GM19455 (cell line): ENCODE measurements around the gene KREMEN1.
"Not testable (repeated sequence)": the region's sequence is repeated elsewhere in the genome, so short reads cannot be mapped to it uniquely, and the experiment has no call there.

Experiments used
- ATAC-seq: cut with Tn5 transposase; IDR thresholded peaks from one replicate; pipeline ENCODE4 v1.9.1; 2021; ENCODE audit not compliant: unreplicated experiment

The KREMEN1 gene, protein sequence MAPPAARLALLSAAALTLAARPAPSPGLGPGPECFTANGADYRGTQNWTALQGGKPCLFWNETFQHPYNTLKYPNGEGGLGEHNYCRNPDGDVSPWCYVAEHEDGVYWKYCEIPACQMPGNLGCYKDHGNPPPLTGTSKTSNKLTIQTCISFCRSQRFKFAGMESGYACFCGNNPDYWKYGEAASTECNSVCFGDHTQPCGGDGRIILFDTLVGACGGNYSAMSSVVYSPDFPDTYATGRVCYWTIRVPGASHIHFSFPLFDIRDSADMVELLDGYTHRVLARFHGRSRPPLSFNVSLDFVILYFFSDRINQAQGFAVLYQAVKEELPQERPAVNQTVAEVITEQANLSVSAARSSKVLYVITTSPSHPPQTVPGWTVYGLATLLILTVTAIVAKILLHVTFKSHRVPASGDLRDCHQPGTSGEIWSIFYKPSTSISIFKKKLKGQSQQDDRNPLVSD

DNA sequence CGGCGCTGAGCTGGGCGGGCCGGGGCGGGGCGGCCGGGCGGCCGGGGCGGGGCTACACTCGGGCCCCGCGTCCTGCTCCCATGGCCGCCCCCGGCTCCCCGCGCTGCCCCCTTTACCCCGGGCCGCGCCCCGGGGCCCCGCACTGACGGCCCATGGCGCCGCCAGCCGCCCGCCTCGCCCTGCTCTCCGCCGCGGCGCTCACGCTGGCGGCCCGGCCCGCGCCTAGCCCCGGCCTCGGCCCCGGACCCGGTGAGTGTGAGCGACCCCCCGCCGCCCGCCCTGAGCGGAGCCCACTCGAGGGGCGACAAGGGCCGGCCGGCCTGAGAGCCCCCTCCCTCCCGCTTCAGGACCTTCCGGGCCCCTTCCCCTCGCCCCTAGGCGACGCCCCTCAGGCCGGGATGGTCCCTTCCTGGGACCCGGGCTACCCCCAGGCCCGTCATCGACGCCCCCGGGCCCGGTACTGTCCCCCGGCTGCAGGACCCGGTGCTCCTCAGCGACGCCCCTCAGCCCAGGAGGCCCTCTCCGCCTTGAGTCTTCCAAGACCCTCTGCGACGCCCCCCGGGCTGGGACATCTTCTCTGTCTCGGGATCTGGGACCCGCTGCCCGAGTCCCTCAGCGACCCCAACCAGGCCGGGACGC, at the start of gene KREMEN1:
KREMEN1 (plus strand) TSS at position 57 of the 639 bp plus-strand sequence; CDS start at position 153, 96 bp downstream.
- ATAC-seq: no peak

GRCh38 chr22:29023172-29023796, 49.6 kb upstream of the KREMEN1 start:
- no peak for ATAC-seq

DNA sequence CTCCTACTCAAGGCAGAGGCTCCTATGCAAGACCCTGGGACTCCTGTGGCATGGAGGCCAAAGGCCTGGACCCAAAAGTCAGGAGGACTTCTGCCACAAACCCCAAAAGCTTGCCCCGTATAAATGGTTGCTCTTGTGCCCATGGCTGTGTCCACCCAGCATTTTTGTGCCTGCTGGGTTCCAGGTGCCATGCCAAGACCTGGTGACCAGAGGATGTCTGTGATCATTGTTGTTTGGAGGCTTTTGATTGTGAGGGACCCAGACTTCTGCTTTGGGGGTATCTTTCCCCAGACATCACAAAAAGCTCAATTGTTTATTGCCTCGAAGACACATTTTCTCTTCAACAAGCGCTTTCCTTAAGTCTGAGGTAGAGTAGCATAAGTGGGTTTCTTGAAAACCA, 46.3 kb upstream of the KREMEN1 start:
- no peak for ATAC-seq

DNA sequence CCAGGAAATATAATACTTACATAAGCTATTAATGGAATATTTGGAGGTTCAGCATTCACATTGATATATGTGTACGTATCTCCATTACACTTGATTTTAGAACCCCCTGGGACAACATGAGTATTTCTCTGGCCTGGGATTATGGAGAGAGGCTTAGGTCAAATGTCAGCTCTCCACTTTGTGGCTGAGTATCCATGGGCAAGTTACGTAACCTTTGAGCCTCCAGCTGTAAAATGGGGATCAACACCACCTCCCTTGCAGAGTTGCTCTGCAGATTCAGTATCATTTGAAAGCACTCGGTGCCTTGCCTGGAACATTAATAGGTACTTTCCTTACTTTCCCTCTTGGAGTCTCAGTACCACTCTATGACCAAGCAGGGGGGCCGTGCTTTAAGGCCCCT, 44.4 kb upstream of the KREMEN1 start:
- no peak for ATAC-seq

- ATAC-seq: no peak
Measured at GRCh38 chr22:29029202-29030000, 43.4 kb upstream of the KREMEN1 start.

- no peak for ATAC-seq
Measured at GRCh38 chr22:29030016-29030617, 42.7 kb upstream of the KREMEN1 start.

GRCh38 chr22:29030618-29031226, 42.1 kb upstream of the KREMEN1 start:
- no peak for ATAC-seq

GRCh38 chr22:29031227-29032011, 41.4 kb upstream of the KREMEN1 start:
- ATAC-seq: no peak

DNA sequence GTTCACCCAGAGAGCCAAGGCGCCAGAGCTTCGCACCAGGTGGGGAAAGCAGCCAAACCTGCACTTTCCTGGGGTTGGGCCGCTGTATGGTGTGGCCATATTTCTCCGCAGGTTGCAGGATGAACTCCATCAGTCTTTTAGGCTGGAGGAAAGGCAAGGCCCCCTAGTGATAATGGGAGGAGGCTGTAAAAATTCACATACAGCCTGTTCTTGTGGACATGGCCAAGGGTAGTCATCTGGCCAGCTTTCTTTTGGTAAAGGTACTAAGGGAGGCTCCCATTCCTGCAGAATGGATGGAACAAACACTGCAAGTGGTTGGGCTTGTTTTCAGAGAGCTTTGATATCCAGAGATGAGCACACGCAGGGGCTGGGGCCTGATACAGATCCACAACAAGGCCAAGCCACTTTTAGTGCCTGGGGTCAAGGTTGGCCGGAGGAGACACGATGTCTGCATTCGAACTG, 40.8 kb upstream of the KREMEN1 start:
- no peak for ATAC-seq

DNA sequence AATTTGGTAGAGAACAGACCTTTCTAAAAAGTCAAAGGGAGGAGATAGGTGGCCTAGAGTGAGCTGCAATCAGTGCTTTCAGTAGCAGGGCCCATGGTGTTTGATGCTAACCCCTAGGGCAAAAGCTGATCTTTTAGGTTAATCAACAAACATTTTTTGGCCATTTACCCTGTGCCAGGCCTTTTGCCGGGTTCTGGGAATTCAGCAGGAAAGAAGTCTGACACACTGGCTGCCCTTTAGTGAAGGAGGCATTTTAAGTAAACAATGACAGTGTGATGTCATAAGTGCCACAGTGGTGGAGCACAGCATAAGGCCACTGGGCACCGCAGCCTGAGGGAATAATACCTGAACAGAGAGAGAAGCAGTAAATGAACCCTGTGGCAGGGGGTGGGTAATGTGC, 40.3 kb upstream of the KREMEN1 start:
- ATAC-seq: no peak

DNA sequence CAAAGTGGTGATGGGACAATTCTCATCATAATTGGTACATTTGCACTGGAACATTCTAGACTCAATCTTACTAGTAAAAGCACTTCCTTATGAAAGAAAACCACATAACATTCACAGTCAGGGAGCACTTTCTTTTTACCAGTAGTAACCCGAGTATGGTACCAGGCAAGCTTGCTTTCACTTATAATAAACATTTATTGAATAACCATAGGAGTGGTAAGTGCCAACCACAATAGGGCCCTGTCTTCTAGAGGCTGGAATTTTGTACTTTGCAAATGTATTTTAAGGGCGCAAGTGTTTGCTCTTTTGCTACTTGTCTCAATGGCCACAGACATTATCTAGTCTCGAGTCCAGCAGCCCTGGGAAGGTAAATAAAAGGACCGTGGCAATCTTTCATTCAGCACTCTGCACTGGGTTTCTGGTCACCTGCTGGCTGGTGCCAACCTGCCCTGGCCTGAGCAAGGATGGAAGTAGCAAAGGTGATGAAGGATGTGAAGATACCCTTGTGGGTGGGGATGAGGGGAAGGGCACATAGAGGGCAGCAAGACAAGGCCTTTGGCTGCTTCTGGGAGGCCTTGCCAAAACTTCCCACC, 35.4 kb upstream of the KREMEN1 start:
- ATAC-seq: no peak

- ATAC-seq: no peak
Measured at GRCh38 chr22:29039148-29039547, 33.7 kb upstream of the KREMEN1 start.

GRCh38 chr22:29039684-29040083, 33.2 kb upstream of the KREMEN1 start:
- not testable (repeated sequence) for ATAC-seq

DNA sequence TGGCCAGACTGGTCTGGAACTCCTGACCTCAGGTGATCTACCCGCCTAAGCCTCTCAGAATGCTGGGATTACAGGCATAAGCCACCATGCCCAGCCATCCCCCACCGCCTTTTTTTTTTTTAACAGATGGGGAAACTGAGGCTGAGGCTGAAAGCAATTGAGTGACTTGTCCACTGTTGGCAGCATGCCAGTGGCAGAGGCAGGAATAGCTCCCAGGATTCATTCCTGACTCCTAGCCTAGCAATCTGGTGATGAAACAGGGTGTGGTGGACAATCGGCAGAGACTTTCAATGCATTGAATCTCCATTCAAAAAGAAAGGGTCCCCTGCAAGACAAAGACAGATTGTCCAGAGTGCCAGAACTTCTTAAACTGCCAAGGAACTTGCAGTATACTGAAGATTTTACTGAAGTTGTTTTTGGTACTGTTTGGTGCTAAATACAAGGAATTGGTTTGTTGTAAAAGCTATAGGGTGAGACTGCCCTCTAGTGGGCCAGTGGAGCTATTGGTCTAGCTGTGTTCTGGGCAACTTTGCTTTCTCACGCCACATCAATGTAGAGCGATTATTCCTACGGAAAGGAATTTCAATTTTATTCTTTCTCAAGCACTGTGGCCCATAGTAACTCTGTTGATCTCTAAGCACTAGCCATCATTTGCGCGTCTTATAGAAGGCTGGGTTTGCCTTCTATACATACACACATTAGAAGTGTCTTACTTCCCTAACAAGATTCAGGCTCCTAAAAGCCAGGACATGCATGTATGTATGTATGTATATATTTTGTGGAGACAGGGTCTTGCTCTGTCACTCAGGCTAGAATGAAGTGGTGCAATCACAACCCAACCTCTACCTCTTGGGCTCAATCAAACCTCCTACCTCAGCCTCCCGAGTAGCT, 32.2 kb upstream of the KREMEN1 start:
- no peak for ATAC-seq

DNA sequence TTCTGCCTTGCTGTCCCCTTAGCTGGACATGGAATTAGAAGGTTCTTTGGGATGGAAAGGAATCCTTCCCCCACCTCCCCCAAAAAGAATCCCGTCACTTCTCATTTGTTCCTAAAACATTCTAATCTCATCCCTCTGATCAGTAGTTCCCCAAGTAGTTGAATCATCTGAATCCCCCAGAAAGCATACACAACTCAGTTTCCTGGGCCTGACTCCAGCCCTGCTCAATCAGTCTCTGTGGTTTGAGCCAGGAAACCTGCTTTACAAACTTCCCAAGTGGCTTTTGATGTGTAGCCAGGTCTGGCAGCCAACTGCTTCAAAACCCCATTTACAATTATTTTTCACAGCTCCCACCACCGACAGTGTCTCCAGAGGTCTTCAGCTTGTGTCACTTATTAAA, 31.4 kb upstream of the KREMEN1 start:
- no peak for ATAC-seq

DNA sequence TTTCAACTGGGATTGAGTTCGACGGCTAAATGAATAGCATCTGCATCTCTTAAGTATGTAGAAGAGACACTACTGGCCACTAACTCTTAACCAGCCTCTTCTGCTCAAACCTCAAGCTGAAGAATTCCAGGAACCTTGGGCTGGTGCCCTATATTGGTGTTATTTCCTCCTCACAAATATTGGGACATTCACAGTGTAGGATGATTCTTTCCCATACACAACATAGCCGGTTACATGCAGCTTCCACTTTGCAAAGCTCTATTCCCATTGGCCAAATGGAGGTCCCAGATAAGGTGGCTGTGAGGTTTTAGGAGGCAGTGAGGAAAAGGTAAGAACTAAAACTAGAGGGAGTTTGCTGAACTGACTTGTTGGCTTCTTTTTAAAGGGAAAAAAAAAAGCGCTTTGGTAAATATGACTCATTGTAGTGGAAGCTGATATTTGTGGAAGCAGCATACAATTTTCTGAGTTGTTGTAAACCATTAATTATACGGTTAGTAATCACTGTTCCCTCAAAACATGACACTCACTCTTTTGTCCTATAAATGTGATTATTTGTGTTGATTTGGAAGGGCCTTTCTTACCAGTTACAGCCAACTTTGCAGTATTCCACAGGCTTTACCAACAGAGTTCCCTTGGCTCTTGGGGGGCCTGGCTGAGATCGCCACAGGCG, 28.8 kb upstream of the KREMEN1 start:
- no peak for ATAC-seq

GRCh38 chr22:29044657-29045176, 28.1 kb upstream of the KREMEN1 start:
- no peak for ATAC-seq
